Measurements from ENCODE around the gene KCNG4.

GRCh38 chr16:84234321-84235241 lies 5.2 kb downstream of the KCNG4 start:
- TF ChIP-seq CTCF (IDR thresholded peaks at IDR 0.05) (no peak), POLR2A (IDR thresholded peaks at IDR 0.05) (no peak)

Data from ovary (tissue), 3 donors.